Measurements from ENCODE around the gene TMEM121B. TPM values are rescaled to one million over a fixed set of nuclear protein-coding genes. Genes with fewer than 3 reads are reported as not detected.

The TMEM121B gene
- total RNA-seq, 1 donor from 2014 or later, result 2.6 TPM

Other genes starting within 250 kb of the TMEM121B start
- not detected for gene GAB4, start 113.1 kb downstream of the TMEM121B start, total RNA-seq
- 3.1 TPM for gene IL17RA, start 36.4 kb downstream of the TMEM121B start, total RNA-seq
- gene HDHD5, start 37.9 kb upstream of the TMEM121B start, total RNA-seq, result 42.8 TPM
- gene ADA2, start 98.1 kb upstream of the TMEM121B start, total RNA-seq, result 5.7 TPM
- gene CECR2, start 248.1 kb upstream of the TMEM121B start, total RNA-seq, result 8.9 TPM